Fibroblast of mammary gland (primary cell): ENCODE results near the gene GRM4.
"Not testable (repeated sequence)": the region's sequence is repeated elsewhere in the genome, so short reads cannot be mapped to it uniquely, and the experiment has no call there.

Source experiments
- DNase-seq: peaks from one replicate; pipeline ENCODE4 v3.0.0-alpha.2; 2010; ENCODE audit warnings: low read depth
- H3K4me3 ChIP-seq: 2 replicates; pipeline ENCODE4 v1.5.1; 2011; ENCODE audit warnings: low read depth, mild to moderate bottlenecking, low read length, moderate library complexity; ENCODE audit not compliant: control insufficient read depth
- CTCF ChIP-seq: conservative IDR thresholded peaks from 2 replicates; pipeline ENCODE4 v1.5.1; 2011; ENCODE audit warnings: low read depth, low read length, inconsistent platforms; ENCODE audit not compliant: control insufficient read depth, insufficient read depth

The GRM4 gene

DNA sequence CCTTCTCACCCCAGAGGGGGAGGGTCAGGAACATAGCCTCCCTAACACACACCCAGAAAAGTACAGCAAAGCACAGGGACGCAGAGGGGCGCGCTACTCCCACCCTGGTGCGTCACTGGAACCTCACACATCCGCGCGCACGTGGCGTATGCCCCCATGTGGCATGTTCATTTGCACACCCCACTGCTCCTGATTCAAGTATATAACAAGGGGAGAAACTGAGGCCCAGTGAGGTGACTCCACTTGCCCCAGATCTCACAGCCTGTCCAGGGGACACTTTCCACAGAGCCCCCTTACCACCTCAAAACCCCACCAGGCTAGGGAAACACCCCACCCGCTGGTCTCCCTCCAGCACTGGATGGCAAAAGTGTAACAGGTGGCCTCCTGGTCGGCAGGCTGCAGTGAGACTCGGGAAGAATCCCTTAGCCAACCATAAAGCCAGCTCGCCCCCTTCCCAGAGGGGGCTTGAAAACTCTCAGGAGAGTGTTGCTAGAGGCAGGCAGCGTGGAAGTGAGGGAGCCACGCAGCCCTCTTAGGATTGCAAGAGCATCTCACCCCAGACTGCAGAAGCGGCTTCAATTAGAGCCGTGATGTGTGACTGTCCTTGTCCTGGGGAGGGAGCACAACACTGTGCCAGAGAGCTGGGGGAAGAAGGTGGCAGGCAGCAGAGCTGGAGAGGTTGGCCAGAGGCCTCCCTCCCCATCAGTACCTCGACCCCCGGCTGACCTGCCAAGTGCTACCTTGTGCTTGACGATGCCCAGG lies at the start of gene GRM4:
Gene GRM4, minus strand, starts transcription at position 67 of the 762 bp plus-strand sequence. CDS start 12,591 bp downstream, outside the sequence.
- TF ChIP-seq CTCF = no peak
- H3K4me3 ChIP-seq = no peak within 1 kb of the TSS
- no peak for DNase-seq

DNA sequence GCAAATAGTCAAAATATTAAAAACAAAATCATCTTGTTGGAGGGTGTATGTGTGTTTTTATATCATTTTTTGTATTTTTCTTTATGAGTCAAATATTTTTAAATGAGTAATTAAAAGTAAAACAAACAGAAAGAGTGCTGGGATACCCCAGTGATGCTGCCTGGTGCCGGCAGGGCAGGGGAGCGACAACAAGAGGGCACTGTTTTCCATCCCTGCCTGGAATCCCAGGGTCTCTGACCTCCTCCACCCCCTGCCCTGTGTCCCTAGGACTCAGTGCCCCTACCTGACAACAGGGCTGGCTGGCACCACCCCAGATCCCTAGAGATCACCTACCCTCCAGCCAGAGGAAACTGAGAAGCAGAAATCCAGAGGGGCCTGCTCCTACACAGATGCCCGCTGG lies 48.9 kb upstream of the GRM4 start:
- no peak overlapping the region for H3K4me3 ChIP-seq
- DNase-seq = no peak
- no peak for TF ChIP-seq CTCF

- no peak for DNase-seq
- no peak for TF ChIP-seq CTCF
- no peak overlapping the region for H3K4me3 ChIP-seq
These were observed 44.7 kb upstream of the GRM4 start for GRCh38 chr6:34190504-34191122.

DNA sequence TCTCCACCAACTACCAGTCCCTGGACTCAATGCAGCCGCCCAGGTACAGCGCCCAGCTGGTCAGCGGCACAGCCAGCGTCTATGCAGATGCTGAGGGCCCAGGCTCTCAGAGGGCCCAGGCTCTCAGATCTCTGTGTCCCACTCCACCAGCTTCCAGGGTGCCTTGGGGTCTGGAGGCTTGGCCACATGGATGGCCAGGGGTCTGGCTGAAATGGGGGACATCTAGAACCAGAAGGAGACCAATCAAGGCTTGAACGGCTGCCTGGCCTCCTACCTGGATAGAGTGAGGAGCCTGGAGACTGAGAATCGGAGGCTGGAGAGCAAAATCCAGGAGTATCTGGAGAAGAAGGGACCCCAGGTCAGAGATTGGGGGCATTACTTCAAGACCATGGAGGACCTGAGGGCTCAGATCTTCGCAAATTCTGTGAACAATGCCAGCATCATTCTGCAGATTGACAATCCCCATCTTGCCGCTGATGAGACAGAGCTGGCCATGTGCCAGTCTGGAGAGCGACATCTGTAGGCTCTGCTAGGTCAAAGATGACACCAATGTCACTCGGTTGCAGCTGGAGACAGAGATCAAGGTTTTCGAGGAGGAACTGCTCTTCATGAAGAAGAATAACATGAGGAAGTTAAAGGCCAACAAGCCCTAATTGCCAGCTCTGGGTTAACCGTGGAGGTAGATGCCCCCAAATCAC lies 44.1 kb upstream of the GRM4 start:
- no peak for DNase-seq
- no peak for TF ChIP-seq CTCF
- no peak overlapping the region for H3K4me3 ChIP-seq

DNA sequence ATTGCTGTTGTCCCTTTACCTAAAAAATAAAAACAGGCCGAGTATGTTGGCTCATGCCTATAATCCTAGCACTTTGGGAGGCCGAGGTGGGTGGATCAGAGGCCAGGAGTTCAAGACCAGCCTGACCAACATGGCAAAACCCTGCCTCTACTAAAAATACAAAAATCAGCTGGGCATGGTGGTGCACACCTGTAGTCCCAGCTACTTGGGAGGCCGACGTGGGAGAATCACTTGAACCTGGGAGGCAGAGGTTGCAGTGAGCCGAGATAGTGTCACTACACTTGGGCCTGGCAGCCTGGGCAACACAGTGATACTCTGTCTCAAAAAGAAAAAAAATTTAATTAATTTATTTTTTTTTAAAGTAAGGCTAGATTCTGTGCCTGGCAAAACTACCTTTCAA lies 38.8 kb upstream of the GRM4 start:
- not testable (repeated sequence) for H3K4me3 ChIP-seq, DNase-seq

DNA sequence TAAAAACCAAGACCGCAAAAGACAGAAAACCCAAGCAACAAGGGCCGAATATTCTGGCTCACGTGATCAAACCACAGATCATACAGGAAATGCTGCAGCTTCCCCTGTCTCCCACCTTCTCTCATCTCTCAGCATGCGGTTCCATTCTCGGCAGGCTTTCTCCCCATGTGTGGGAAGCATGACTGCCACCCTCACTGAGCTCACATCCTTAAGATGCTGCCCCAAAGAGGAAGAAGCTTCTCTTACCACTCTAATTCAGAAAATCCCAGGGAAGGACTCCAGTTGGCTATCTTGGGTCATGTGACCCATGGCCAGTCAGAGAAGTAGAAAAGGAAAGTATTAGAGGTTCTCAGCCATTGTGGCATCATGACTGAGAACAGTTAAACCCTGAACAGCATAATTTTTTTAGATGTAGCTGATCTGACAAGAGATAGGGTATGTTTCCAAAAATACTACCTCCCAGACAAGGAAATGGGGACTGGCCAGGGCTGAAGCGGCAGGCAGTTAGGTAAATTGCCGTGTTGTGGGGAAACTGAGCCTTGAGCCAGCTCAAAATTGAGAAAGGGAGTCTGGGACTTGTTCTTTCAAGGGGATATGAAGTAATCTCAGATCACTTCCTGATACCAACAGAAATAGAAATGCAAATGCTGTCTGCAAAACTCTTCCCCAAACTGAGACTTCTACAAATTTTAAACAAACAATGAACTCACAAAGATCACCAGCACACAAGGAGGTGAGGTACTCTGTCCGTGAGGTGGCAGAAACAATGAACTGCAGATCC lies 37.1 kb upstream of the GRM4 start:
- no peak for TF ChIP-seq CTCF
- peak; percentile 10 for DNase-seq
- H3K4me3 ChIP-seq = no peak overlapping the region

- DNase-seq = no peak
- TF ChIP-seq CTCF = no peak
- no peak overlapping the region for H3K4me3 ChIP-seq
These were observed 36.0 kb upstream of the GRM4 start for GRCh38 chr6:34181908-34182307.
